HG03521 (cell line): ENCODE results near the gene TMEM154.

ENCODE experiments used
- ATAC-seq: cut with Tn5 transposase; IDR thresholded peaks from one replicate; pipeline ENCODE4 v1.9.1; 2021; ENCODE audit warnings: mild to moderate bottlenecking, moderate library complexity; ENCODE audit not compliant: unreplicated experiment

TMEM154 gene

GRCh38 chr4:152696764-152697261 lies 17.0 kb upstream of the TMEM154 start:
- ATAC-seq: peak; percentile 99

- no peak for ATAC-seq
These were observed 14.1 kb upstream of the TMEM154 start for GRCh38 chr4:152693871-152694270.

- ATAC-seq: no peak
These were observed 12.0 kb upstream of the TMEM154 start for GRCh38 chr4:152691761-152692160.

- no peak for ATAC-seq
These were observed 11.2 kb upstream of the TMEM154 start for GRCh38 chr4:152690706-152691651.

- ATAC-seq: no peak
These were observed 10.1 kb upstream of the TMEM154 start for GRCh38 chr4:152689615-152690501.

GRCh38 chr4:152687974-152688599 lies 8.3 kb upstream of the TMEM154 start:
- no peak for ATAC-seq

- ATAC-seq: no peak
These were observed 6.7 kb upstream of the TMEM154 start for GRCh38 chr4:152686452-152687013.

- no peak for ATAC-seq
These were observed 4.8 kb upstream of the TMEM154 start for GRCh38 chr4:152684587-152684986.

GRCh38 chr4:152684007-152684406 lies 4.2 kb upstream of the TMEM154 start:
- no peak for ATAC-seq

GRCh38 chr4:152682143-152682941 lies 2.5 kb upstream of the TMEM154 start:
- no peak for ATAC-seq

GRCh38 chr4:152680988-152681603 lies 1.3 kb upstream of the TMEM154 start:
- ATAC-seq: no peak

- no peak for ATAC-seq
These were observed 956 bp downstream of the TMEM154 start for GRCh38 chr4:152678841-152679240.

GRCh38 chr4:152677117-152677516 lies 2.7 kb downstream of the TMEM154 start:
- no peak for ATAC-seq

GRCh38 chr4:152676052-152676854 lies 3.5 kb downstream of the TMEM154 start:
- no peak for ATAC-seq

GRCh38 chr4:152674359-152674758 lies 5.4 kb downstream of the TMEM154 start:
- no peak for ATAC-seq

GRCh38 chr4:152673489-152673888 lies 6.3 kb downstream of the TMEM154 start:
- ATAC-seq: no peak

- ATAC-seq: no peak
These were observed 7.3 kb downstream of the TMEM154 start for GRCh38 chr4:152672206-152673092.
